ENCODE measurements around the gene COL7A1. TPM values are rescaled to one million over a fixed set of nuclear protein-coding genes. Genes with fewer than 3 reads are reported as not detected.
A peak's percentile ranks its signal among the peaks of the same experiment; 100 is the strongest.

The COL7A1 gene
- total and polyA plus RNA-seq, 2 of the 13 experiments (the other 11 are each of a cell fraction or from before 2014, with no cell fraction given): 2.7 to 11.7 TPM

DNA sequence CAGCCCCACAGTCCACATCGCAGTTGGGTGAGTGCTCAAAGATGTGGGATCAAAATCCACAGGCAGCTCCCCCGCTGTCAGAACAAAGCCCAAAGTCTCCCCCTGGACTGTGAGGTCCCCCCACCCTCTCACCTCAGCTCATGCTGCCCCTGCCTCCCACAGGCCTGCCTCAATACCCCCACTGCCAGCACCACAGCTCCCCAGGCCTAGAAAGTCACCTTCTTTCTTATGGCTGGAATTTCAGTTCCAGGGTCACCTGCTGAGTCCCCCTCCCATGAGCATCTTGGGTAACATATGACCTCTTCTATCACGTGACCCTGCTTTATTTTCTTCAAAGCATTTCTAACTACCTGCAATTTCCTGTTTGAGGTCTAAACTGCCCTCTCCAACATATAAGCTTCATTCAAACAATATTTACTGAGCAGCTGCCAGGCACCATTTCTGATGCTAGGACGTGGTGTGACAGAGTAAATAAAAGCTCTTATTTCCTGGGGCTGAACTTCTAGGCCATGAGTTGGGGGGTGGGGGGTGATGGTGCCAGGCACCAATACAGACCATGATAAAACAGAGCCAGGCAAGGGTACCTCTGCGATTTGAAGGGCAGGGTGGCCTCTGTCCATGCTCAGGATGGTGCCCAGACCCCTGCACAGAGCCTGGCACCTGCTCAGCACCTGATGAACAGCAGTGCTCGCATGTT, 28.9 kb upstream of the COL7A1 start (continued):
- TF ChIP-seq, protein P1, sequence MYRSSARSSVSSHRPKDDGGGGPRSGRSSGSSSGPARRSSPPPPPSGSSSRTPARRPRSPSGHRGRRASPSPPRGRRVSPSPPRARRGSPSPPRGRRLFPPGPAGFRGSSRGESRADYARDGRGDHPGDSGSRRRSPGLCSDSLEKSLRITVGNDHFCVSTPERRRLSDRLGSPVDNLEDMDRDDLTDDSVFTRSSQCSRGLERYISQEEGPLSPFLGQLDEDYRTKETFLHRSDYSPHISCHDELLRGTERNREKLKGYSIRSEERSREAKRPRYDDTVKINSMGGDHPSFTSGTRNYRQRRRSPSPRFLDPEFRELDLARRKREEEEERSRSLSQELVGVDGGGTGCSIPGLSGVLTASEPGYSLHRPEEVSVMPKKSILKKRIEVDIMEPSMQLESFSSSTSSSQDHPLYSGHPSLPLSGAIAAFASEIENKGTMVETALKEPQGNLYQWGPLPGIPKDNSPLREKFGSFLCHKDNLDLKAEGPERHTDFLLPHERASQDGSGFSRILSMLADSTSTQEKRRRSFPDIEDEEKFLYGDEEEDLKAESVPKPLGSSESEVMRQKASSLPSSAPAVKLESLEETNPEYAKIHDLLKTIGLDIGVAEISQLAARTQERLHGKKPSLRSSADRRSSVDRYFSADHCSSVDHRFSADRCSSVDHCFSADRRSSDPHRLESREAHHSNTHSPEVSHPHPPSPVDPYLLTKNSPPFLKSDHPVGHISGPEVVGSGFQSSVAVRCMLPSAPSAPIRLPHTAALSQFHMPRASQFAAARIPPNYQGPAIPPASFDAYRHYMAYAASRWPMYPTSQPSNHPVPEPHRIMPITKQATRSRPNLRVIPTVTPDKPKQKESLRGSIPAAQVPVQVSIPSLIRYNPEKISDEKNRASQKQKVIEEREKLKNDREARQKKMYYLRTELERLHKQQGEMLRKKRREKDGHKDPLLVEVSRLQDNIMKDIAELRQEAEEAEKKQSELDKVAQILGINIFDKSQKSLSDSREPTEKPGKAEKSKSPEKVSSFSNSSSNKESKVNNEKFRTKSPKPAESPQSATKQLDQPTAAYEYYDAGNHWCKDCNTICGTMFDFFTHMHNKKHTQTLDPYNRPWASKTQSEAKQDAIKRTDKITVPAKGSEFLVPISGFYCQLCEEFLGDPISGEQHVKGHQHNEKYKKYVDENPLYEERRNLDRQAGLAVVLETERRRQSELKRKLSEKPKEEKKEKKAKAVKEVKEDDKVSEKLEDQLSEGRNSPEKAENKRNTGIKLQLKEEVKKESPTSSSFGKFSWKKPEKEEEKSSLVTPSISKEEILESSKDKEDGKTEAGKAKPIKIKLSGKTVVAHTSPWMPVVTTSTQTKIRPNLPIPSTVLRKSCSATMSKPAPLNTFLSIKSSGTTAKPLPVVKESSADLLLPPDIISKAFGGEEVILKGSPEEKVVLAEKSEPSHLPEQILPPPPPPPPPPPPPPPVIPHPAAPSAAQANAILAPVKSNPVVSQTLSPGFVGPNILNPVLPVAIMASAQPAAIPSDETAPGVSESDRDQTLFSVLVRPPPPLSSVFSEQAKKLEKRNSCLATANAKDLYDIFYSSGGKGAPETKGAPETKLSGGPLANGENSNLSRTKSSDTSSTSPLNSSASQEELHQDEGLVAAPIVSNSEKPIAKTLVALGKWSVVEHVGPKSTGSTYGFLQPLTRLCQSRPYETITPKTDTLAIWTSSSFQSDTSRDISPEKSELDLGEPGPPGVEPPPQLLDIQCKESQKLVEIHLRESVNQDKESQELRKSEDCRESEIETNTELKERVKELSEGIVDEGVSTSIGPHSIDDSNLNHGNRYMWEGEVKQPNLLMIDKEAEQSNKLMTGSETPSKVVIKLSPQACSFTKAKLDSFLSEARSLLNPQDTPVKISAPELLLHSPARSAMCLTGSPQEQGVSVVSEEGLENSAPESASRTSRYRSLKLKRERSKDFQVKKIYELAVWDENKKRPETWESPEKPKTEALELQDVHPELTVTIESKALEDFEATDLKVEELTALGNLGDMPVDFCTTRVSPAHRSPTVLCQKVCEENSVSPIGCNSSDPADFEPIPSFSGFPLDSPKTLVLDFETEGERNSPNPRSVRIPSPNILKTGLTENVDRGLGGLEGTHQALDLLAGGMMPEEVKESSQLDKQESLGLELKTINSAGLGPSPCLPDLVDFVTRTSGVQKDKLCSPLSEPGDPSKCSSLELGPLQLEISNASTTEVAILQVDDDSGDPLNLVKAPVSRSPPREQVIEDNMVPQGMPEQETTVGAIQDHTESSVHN (CRISPR knock-in tag; IDR thresholded peaks at IDR 0.05): no peak
- TF ChIP-seq ZFX (CRISPR knock-in tag; IDR thresholded peaks at IDR 0.05; ENCODE audit: low read depth) (peak; percentile 76), KLF15 (CRISPR knock-in tag; IDR thresholded peaks at IDR 0.05; ENCODE audit: borderline replicate concordance) (no peak), RXRB (CRISPR knock-in tag; IDR thresholded peaks at IDR 0.05; ENCODE audit: borderline replicate concordance) (peak; percentile 61; the same call in 1 of the 2 replicates), ZNF205 (CRISPR knock-in tag; IDR thresholded peaks at IDR 0.05) (peak; percentile 70), KLF12 (CRISPR knock-in tag; IDR thresholded peaks at IDR 0.05; ENCODE audit: borderline replicate concordance) (no peak), SALL1 (CRISPR knock-in tag; IDR thresholded peaks at IDR 0.05) (no peak), ADNP (CRISPR knock-in tag; IDR thresholded peaks at IDR 0.05) (no peak), ZNF670 (CRISPR knock-in tag; IDR thresholded peaks at IDR 0.05; ENCODE audit: borderline replicate concordance) (peak; percentile 26; the same call in 1 of the 2 replicates), CBFB (CRISPR knock-in tag; IDR thresholded peaks at IDR 0.05) (peak; percentile 14; the same call in 1 of the 2 replicates), SPEN (CRISPR knock-in tag; IDR thresholded peaks at IDR 0.05; ENCODE audit: low read depth) (no peak; the same call in 1 of the 2 replicates), ZEB1 (IDR thresholded peaks at IDR 0.05; ENCODE audit: insufficient replicate concordance, low read depth) (peak; percentile 71), PAWR (CRISPR knock-in tag; IDR thresholded peaks at IDR 0.05; ENCODE audit: borderline replicate concordance) (no peak), KLF13 (CRISPR knock-in tag; IDR thresholded peaks at IDR 0.05) (no peak)
- TF ChIP-seq, protein P2, sequence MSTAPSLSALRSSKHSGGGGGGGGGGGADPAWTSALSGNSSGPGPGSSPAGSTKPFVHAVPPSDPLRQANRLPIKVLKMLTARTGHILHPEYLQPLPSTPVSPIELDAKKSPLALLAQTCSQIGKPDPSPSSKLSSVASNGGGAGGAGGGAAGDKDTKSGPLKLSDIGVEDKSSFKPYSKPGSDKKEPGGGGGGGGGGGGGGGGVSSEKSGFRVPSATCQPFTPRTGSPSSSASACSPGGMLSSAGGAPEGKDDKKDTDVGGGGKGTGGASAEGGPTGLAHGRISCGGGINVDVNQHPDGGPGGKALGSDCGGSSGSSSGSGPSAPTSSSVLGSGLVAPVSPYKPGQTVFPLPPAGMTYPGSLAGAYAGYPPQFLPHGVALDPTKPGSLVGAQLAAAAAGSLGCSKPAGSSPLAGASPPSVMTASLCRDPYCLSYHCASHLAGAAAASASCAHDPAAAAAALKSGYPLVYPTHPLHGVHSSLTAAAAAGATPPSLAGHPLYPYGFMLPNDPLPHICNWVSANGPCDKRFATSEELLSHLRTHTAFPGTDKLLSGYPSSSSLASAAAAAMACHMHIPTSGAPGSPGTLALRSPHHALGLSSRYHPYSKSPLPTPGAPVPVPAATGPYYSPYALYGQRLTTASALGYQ (CRISPR knock-in tag; IDR thresholded peaks at IDR 0.05): no peak
- TF ChIP-seq, protein P3, sequence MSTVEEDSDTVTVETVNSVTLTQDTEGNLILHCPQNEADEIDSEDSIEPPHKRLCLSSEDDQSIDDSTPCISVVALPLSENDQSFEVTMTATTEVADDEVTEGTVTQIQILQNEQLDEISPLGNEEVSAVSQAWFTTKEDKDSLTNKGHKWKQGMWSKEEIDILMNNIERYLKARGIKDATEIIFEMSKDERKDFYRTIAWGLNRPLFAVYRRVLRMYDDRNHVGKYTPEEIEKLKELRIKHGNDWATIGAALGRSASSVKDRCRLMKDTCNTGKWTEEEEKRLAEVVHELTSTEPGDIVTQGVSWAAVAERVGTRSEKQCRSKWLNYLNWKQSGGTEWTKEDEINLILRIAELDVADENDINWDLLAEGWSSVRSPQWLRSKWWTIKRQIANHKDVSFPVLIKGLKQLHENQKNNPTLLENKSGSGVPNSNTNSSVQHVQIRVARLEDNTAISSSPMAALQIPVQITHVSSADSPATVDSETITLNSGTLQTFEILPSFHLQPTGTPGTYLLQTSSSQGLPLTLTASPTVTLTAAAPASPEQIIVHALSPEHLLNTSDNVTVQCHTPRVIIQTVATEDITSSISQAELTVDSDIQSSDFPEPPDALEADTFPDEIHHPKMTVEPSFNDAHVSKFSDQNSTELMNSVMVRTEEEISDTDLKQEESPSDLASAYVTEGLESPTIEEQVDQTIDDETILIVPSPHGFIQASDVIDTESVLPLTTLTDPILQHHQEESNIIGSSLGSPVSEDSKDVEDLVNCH (CRISPR knock-in tag; IDR thresholded peaks at IDR 0.05): no peak

Measured in HepG2 (cell line).